ENCODE data around the gene TCIRG1.

TCIRG1 gene

GRCh38 chr11:68003846-68004550 lies 34.8 kb upstream of the TCIRG1 start, which contains the start of gene UNC93B1:
Gene UNC93B1, minus strand, starts transcription at chr11:68004097. Its CDS starts 54 bp downstream, at chr11:68004043.
- Histone ChIP-seq H3K4me2 (peak within 1 kb of the TSS; percentile 88 to 100 (median 98)), H3K4me3 (peak within 1 kb of the TSS; percentile 69 to 88 (median 80)), H3K4me1 (peaks cover 84 to 88% (median 86%) of the 10 kb centered on the region in 10 experiments), H3K9ac (peak within 1 kb of the TSS; percentile 80 to 92 (median 88)), H4K20me1 (peaks cover 0 to 43% (median 9%) of the 10 kb centered on the region in 11 experiments; a peak in 12 of 22 replicates), H3K36me3 (peaks cover 17 to 40% (median 26%) of the 10 kb centered on the region in 11 experiments), H3K9me3 (replicated peaks in 1 of 11) (no peaks in the 10 kb centered on the region), H3K27me3 (no peaks in the 10 kb centered on the region), H3K27ac (peak within 1 kb of the TSS; percentile 54 to 100 (median 94))
- TF ChIP-seq Cebpa-rat (IDR thresholded peaks at IDR 0.05), result no peak

DNA sequence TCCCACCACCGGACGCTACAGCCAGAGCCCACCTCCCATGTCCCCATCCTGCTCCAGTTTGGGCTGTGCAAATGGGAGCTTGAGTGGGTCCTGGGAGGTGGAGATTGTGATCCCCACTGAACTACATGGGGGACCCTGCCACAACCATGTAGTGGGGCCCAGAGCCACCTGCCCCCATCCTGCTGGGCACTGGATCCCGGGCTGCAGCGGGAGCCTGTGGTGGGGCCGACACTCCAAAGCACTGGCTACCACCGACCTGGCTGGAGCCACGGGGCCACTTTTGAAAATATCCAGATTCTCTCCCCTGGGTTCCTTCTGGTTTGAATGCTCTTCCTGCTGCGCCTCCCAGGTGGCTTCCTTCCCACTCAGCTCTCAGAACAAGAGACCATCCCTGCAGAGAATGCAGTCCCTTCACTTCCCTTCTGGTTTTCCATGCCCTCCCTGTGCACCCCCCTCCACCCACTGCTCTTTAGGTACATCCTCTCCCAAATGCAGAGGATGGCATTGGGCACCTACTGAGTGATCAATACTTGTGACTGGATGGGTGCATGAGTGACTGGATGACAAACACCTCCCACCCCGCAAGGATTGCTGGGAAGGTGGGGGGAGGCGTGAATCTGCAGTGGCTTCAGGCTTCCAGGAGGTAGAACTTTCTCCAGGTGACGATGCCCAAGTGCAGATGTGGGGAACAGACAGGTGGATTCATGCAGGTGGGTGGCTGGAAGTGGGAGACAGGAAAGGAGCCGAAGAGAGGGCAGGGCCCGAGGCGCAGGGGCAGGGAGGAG lies 34.1 kb upstream of the TCIRG1 start:
- H4K20me1 ChIP-seq, result peaks cover 0 to 36% (median 1%) of the 10 kb centered on the region in 11 experiments; a peak in 9 of 22 replicates
- H3K4me2 ChIP-seq, result peak overlapping the region; percentile 78 to 100 (median 96)
- H3K27me3 ChIP-seq, result no peaks in the 10 kb centered on the region
- peak overlapping the region; percentile 69 to 88 (median 80); a peak in 19 of 20 replicates for H3K4me3 ChIP-seq
- peak overlapping the region in 10 of 11 experiments; percentile 79 to 100 (median 95); a peak in 19 of 22 replicates for H3K27ac ChIP-seq
- H3K9ac ChIP-seq, result peak overlapping the region; percentile 23 to 92 (median 88); a peak in 19 of 22 replicates
- peaks cover 10 to 32% (median 19%) of the 10 kb centered on the region in 11 experiments; a peak in 21 of 22 replicates for H3K36me3 ChIP-seq
- H3K4me1 ChIP-seq, result peaks cover 84 to 90% (median 86%) of the 10 kb centered on the region in 10 experiments
- no peaks in the 10 kb centered on the region for H3K9me3 ChIP-seq (replicated peaks in 1 of 11)
- no peak for TF ChIP-seq Cebpa-rat (IDR thresholded peaks at IDR 0.05)

GRCh38 chr11:68006606-68007166 lies 32.1 kb upstream of the TCIRG1 start:
- Histone ChIP-seq H3K4me2 (peak overlapping the region; percentile 42 to 100 (median 96)), H3K27me3 (no peaks in the 10 kb centered on the region), H3K27ac (peak overlapping the region in 9 of 11 experiments; percentile 25 to 100 (median 96); a peak in 17 of 22 replicates), H3K4me1 (peaks cover 79 to 90% (median 84%) of the 10 kb centered on the region in 10 experiments), H3K4me3 (no peak overlapping the region; a peak in 1 of 20 replicates), H3K36me3 (peaks cover 0 to 13% (median 0%) of the 10 kb centered on the region in 11 experiments; a peak in 4 of 22 replicates), H4K20me1 (peaks cover 0 to 16% (median 0%) of the 10 kb centered on the region in 11 experiments; a peak in 5 of 22 replicates), H3K9me3 (replicated peaks in 1 of 11) (no peaks in the 10 kb centered on the region), H3K9ac (peak overlapping the region in 10 of 11 experiments; percentile 7 to 98 (median 54); a peak in 16 of 22 replicates)
- no peak for TF ChIP-seq Cebpa-rat (IDR thresholded peaks at IDR 0.05)

DNA sequence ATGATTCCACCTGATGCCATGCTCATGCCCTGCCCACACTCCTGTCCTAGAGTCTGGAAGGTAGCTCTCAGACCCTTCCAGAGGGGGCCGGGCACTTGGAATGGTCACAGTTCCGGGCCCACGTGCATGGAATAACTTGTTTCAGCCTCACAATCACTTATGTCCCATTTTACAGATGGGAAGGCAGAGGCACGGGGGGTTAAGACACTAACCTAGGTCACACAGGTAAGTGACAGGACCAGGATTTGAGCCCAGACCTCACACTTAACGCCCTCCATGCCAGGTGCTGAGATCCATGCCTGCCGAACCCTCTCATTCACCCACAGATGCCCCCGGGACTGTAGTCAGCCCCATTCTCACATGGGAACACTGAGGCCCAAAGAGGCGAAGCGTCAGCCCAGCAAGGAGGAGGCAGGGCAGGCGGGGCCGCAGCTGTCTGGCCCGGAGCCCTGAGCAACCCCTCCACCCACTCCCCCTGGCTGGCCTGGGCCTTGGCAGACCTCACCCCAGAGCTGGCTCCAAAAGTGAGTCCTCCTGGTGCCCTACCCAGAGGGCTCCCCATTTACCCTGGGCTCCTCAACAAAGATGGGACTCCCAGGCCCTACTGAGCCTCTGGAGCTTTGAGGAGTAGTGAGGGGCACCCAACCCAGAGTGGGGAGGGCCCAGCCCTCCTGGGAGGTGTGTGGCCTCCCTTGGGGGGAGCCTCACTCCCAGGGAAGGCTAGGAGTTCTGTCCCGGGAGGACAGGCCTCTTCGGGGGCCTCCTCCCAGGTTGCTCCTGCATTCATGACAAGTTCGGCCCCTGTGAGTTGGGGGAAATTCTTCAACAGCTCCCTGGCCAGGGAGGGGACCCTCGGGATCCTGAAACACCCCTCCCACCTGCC lies 31.1 kb upstream of the TCIRG1 start:
- H3K27ac ChIP-seq, result peak overlapping the region; percentile 91 to 100 (median 96)
- peaks cover 0 to 2% (median 0%) of the 10 kb centered on the region in 11 experiments; a peak in 2 of 22 replicates for H3K36me3 ChIP-seq
- TF ChIP-seq Cebpa-rat (IDR thresholded peaks at IDR 0.05), result no peak
- peak overlapping the region; percentile 87 to 98 (median 92) for H3K9ac ChIP-seq
- H3K27me3 ChIP-seq, result no peaks in the 10 kb centered on the region
- no peaks in the 10 kb centered on the region for H3K9me3 ChIP-seq (replicated peaks in 1 of 11)
- H3K4me2 ChIP-seq, result peak overlapping the region; percentile 93 to 100 (median 98)
- peaks cover 0 to 6% (median 0%) of the 10 kb centered on the region in 11 experiments; a peak in 3 of 22 replicates for H4K20me1 ChIP-seq
- peak overlapping the region in 4 of 10 experiments; percentile 66 to 71 (median 67); a peak in 5 of 20 replicates for H3K4me3 ChIP-seq
- peaks cover 81 to 90% (median 84%) of the 10 kb centered on the region in 10 experiments for H3K4me1 ChIP-seq

DNA sequence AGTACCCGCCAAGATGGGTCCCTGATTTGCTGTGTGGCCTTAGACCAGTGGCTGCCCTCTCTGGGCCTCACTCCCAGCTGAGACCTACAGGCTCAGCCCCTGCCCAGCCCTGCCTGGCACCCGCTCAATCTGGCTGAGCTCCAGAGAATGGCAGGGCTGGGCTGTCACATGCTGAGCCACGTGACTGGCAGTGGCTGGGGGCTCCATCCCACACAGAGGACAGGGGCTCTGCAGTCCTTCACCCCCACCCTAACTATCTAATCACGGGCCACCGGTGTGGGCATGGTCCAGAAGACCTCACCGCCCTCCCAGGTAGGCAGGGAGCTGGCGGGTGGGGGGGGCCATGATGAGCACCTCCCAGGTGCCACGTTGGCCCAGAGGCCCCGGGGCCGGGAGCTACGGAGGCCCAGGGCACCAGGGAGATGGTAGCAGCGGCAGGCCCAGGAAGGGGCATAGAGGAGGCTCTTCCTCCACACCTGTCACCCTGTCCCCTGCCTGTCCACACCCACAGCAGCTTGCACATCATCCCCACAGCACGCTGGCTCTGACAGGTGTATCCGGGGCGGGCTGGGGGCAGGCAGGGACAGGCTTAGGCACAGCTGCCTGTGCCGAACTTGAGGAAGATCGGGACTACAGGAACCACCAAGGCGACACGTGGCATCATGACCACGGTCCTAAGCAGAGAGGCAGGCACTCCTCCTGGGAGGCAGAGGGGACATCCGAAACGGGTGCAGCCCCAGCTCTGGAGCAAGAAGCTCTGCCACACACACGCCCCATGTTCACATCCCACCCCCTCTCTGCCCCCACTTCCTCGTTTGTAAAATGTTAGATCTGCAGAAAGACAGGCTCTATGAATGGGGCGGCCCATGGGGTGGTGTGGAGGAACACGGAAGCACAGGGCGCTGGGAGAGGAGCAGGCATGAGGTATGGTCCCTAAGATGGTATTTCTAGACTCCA lies 30.2 kb upstream of the TCIRG1 start:
- Histone ChIP-seq H4K20me1 (peaks cover 0 to 3% (median 0%) of the 10 kb centered on the region in 11 experiments; a peak in 1 of 22 replicates), H3K27ac (peak overlapping the region; percentile 91 to 100 (median 96)), H3K4me2 (peak overlapping the region; percentile 93 to 100 (median 98)), H3K4me3 (peak overlapping the region; percentile 52 to 75 (median 67); a peak in 17 of 20 replicates), H3K27me3 (no peaks in the 10 kb centered on the region), H3K9ac (peak overlapping the region; percentile 87 to 98 (median 92)), H3K9me3 (replicated peaks in 1 of 11) (no peaks in the 10 kb centered on the region), H3K36me3 (peaks cover 0 to 8% (median 0%) of the 10 kb centered on the region in 11 experiments; a peak in 4 of 22 replicates), H3K4me1 (peaks cover 90 to 96% (median 93%) of the 10 kb centered on the region in 10 experiments)
- peak in 2 of 11 experiments; percentile 31 to 44; a peak in 2 of 22 replicates for TF ChIP-seq Cebpa-rat (IDR thresholded peaks at IDR 0.05)

GRCh38 chr11:68009391-68010089 lies 29.3 kb upstream of the TCIRG1 start:
- Histone ChIP-seq H3K36me3 (peaks cover 0 to 12% (median 0%) of the 10 kb centered on the region in 11 experiments; a peak in 4 of 22 replicates), H3K9ac (peak overlapping the region; percentile 87 to 98 (median 92)), H4K20me1 (peaks cover 0 to 11% (median 0%) of the 10 kb centered on the region in 11 experiments; a peak in 3 of 22 replicates), H3K4me3 (peak overlapping the region; percentile 52 to 75 (median 67); a peak in 19 of 20 replicates), H3K27me3 (no peaks in the 10 kb centered on the region), H3K4me1 (peaks cover 94 to 100% (median 96%) of the 10 kb centered on the region in 10 experiments), H3K27ac (peak overlapping the region; percentile 91 to 100 (median 96)), H3K4me2 (peak overlapping the region; percentile 93 to 100 (median 98)), H3K9me3 (replicated peaks in 1 of 11) (no peaks in the 10 kb centered on the region)
- no peak for TF ChIP-seq Cebpa-rat (IDR thresholded peaks at IDR 0.05)
